Prostate gland (tissue), 2 donors: ENCODE results near the gene GPAT2.

Experiments used
- CTCF ChIP-seq, 4 experiments: fragments of 200-600 bp in 2 of 4; fragments of 450-650 bp in 2 of 4; sonication (generic) in 2 of 4; IDR thresholded peaks; 1 replicate in 3 of 4; 2 replicates in 1 of 4; pipeline ENCODE4 v1.5.1; 2016 to 2019; ENCODE audit warnings: antibody characterized with exemption in 4 of 4, mild to moderate bottlenecking in 2 of 4, moderate library complexity in 2 of 4
- POLR2A ChIP-seq: fragments of 450-650 bp; IDR thresholded peaks from one replicate; pipeline ENCODE4 v1.6.1; 2016; ENCODE audit warnings: antibody characterized with exemption, mild to moderate bottlenecking

- TF ChIP-seq CTCF (IDR thresholded peaks at IDR 0.05) (no peak), POLR2A (no peak)
These were observed 40.6 kb upstream of the GPAT2 start for GRCh38 chr2:96075199-96075771.
